NCI-H2029 (cell line): ENCODE measurements around the gene SFSWAP.

Source experiments
- DNase-seq: peaks from one replicate; lab custom pipeline; 2025; lab: John Stamatoyannopoulos, UW

The SFSWAP gene

GRCh38 chr12:131816495-131816894 is 105.6 kb downstream of the SFSWAP start:
- no peak for DNase-seq

GRCh38 chr12:131817241-131817640 is 106.4 kb downstream of the SFSWAP start:
- DNase-seq, result no peak

- no peak for DNase-seq
These were observed 108.1 kb downstream of the SFSWAP start for GRCh38 chr12:131818821-131819585.

DNA sequence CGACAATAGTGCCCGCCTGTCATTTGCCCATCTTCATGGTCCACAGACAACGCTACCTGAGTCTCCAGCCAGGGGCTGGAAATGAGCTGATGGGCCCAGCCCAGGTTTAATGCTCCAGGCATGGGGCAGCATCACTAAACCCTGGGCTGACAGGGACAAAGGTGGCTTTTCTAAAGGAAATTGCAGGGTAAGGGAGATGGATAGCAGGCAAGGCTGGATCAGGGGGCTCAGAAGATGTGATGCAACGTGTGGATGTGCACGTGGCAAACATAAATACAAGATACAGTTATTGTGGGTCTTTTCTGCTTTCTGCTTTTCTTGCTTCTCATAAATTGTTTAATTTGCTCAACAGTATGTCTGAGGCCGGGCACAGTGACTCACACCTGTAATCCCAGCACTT is 113.6 kb downstream of the SFSWAP start:
- no peak for DNase-seq

GRCh38 chr12:131825146-131825892 is 114.4 kb downstream of the SFSWAP start:
- no peak for DNase-seq

DNA sequence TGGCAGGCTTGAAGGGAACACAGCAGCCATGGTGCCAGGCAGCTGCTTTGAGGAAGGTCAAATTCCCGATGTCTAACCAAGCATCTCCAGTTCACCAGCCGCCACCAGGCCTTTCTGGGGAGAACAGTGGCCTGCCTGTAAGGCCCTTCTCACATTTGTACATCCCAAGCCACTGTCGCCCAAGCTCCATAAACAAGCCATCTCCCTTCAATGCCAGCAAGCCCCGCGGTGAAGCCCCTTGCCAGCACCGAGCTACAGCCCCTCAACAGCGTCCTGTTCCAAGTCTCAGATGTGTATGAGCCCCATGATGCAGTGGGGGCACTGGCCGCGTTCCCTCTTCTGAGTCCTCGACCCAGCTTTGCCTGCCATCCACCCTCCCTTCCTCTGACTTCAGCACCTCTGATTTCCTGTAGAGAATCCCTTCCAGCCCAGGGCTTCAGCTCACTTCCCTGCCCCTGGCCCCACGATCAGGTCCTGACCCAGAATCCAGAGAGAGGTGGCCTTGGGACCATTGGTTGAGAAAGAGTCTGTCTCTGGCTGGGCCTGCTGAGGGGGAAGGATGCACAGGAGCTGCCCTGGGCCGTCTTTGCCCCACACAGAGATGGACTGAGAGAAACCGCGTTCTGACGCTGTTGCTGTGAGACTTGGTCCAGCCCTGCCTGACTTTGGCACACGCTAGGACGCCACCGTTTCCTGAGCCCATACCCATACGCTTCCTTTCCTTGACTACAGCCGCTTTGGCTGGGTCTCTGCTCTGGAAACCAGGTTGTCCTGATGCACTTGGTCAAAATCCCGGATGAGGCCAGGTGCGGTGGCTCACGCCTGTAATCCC is 115.4 kb downstream of the SFSWAP start:
- no peak for DNase-seq

GRCh38 chr12:131827961-131828534 is 117.2 kb downstream of the SFSWAP start, which contains the start of gene MMP17:
TSS of gene MMP17 (plus strand) at chr12:131828393. CDS start at chr12:131828495, 102 bp downstream.
- peak; percentile 5 for DNase-seq

DNA sequence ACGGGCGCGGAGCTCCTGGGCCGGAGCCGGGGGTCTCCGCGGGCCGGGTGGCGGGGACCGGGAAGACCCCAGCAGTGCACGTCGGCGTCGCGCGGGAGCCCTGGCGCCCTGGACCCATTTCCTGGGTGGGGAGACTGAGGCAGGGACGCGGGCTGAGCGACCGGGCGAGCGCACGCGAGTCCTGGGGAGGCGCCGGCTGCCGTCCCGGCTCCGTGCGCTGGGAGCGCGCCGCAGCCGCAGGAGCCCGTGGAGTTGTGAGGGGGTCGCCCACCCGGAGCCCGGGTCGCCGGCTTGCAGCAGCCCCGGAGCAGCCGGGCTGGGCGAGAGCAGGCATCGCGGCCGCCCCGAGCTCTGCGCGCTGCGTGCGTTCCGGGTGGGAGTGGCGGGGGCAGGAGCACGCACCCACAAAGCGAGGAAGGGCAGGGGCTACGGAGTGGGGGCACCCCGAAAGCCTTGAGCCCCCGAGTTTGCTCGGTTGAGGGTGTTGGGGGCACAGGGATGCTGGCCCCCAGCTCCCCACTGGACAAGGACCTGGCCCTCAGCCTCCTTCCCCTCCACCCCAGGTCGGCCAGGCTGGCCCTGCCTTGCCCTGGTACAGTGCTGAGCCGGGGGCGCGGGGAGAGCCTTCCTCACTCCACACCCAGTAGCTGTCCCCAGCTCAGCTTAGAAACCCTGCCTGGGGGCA is 117.9 kb downstream of the SFSWAP start:
- no peak for DNase-seq

DNA sequence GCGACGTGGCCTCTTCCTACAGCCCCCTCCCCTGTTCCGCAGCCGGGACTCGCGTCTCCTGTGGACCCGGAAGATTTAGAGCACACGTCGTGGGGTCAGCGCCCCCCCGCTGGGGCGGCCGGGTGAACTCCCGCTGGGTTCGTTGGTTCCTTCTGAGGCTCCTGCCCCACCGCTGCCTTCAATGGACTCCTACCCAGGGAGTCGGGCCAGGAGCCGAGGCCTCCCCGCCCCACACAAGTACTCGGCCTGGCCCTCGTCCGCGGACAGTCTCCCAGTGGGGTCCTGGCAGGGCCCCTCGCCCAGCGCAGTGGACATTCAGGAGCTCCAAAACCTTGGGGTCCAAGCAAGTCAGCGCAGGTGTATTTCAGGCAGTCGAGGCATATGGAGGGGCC is 118.5 kb downstream of the SFSWAP start:
- DNase-seq, result no peak

GRCh38 chr12:131829791-131830334 is 119.0 kb downstream of the SFSWAP start:
- no peak for DNase-seq

DNA sequence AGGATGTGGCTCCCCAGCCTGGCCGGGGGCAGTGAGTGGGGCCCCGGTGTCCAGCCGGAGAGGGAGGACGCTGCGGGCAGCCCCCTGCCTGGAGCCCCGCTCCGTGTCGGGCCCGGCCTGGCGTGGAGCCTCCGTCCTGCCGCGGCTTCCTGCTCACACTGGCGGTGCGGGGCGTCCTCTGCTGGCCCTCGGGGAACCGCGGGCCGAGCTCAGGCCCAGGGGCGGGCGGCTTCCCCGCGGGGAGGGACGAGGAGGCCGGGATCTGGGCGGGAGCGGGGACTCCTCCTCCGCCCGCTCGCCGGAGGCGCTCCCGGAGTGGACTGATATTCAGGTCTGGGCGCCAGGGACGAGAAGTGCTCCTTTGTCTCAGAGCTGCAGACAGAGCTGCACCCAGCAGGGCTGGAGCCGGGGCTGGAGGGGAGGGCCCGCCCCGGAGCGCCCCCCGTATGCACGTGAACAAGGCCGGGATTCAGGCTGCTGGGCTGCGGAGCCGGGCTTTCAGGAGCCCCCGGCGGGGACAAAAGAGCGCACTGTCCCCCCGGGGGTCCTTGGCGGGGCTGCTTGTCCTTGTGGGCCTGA is 119.5 kb downstream of the SFSWAP start:
- DNase-seq, result peak; percentile 65

DNA sequence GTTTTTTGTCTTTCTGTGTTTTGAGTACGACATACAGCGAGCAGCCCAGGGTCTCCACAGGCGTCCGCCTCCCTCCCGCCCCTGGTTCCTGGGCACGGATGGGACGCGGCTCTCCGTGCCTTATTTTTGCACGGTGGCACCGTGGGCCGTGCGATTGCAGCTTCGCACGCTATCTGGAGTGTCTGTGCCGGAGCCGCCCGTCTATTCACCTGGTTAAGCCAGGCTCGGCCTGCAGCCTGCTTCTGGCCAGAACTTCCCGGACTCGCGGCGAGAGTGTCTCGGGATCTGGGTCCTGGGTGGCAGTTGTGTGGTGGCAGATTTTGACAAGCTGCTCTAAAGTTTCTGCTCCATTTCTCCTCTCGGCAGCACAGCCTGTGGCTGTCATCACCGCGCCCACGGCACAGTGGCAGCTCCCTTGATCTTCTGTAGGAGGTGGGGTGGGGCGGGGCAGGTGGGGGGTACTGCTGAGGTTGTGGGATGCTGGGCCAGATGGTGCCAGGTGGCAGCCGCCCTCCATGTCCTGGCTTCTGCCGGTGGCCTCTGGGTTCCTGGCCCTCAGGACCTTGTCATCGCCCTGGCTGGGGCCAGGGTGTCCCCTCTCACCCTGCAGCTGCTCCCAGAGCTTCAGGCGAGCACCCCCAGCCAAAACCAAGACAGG is 120.2 kb downstream of the SFSWAP start:
- DNase-seq, result no peak

DNA sequence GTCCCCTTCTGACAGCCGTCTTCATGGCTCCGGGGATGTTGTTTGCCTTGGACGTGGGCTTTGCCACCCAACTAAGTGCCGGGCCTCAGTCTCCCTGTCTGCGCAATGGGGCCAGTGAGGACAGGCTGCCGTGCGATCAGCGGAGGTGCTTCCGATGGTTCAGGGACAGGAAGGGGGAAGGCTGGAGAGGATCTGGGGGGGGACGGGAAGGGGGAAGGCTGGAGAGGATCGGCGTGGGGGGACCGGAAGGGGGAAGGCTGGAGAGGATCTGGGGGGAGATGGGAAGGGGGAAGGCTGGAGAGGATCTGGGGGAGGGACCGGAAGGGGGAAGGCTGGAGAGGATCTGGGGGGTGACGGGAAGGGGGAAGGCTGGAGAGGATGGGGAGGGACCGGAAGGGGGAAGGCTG is 120.7 kb downstream of the SFSWAP start:
- peak; percentile 33 for DNase-seq

DNA sequence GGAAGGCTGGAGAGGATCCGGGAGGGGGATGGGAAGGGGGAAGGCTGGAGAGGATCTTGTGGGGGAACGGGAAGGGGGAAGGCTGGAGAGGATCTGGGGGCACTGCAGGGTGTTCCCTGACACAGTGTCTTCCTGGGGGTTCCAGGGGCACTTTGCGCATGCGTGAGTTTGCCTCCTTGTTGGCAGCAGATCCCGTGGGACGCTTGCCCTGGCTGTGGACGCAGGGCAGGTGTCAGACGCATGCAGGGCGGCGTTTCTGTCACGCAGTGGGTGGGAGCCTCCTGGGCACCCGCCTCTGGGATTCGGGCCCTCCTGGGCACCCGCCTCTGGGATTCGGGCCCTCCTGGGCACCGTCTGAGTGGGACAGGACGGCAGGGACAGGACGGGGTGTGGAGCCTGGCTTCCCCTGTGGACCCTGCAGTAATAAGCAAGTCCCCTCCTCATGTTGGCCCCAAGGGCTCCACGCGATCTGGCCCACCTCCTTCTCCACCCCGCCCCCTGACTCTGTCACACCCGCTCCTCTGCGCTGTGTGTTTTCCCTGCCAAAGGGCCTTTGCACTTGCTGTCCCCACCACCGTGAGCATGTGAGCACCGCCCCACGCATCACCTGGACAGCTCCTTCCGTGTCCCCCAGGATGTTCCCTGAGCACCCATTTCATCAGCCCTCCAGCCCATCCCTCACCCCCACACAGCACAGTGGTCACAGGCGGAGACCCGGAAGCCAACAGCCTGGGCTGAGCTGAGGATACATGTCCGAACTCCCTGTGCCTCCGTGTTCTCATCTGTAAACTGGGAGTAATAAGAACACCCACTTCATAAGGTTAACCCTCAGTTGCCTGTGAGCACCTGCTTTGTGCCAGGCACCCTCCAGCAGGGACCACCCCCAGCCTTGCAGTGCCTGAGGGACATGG is 121.7 kb downstream of the SFSWAP start:
- DNase-seq, result peak; percentile 38

DNA sequence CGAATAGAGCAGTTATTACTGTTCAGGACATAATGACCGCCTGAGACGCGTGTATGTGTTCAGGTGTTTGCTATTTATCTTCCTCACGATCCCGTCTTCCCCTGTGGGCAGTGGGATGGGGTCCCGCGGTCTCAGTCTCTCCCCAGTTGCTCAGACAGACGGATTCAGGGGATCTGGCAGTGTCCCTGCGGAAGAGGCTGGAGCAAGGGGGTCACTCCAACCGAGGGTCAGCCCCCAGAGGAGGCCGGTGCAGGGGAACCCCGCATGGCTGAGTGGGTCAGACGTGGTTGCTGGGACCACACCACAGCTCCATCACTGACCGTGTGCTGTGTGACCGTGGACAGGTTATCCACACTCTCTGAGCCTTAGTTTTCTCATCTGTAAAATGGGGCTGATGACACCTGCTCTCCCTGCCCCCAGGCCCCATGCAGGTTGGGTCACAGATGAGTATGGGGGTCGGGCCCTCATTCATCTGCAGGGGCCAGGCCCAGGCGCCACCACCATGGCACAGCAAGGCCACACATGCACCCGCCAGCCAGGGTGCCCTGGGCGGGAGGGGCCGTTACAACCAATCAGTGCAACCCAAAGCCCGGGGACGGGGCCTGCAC is 122.5 kb downstream of the SFSWAP start:
- DNase-seq, result no peak

DNA sequence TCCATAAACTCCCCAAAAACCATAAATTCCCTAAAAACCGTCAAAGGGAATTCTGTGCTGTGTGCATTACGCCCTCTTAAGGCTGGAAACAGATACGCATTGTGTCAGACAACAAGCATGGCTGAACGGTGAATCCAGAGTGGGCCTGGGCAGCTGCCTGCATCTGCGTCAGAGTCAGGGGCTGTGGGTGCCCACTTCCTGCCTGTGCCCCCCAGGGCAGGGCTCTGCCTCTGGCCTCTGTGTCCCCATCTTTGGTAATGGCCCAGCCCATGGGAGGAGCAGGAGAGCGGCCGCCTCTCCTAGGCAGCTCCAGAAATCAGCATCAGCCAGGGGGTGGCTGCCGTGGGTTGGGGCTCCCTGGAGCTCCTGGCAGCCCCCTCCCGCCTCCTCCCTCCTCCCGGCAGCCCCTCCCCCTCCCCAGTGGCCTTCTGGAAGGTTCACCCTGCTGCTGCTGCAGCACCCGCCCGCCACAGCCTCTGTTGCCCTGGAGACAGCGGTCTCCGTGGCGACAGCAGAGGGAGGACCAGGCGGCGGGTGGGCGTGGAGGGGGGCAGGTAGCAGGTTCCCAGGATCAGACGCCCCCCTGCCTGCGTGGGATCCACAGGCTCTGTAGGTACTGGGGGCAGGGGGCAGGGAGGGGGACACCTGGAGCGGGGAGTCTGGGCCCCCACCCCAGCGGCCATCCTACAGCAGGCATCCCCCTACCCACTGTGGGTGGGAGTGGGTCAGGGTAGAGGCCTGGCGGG is 123.2 kb downstream of the SFSWAP start:
- no peak for DNase-seq

GRCh38 chr12:131834798-131835615 is 124.1 kb downstream of the SFSWAP start:
- DNase-seq, result no peak
